HEK293T (cell line): Measurements from ENCODE around the gene FEM1B.

Experiments
- CTCF ChIA-PET: fragments of 350-600 bp; formaldehyde crosslinking; extraction: SDS; loops from one replicate; lab custom pipeline; 2021; ENCODE audit warnings: antibody characterized with exemption, inconsistent platforms; lab: Yijun Ruan, JAX
- POLR2A ChIA-PET: fragments of 350-600 bp; formaldehyde crosslinking; extraction: SDS; loops from one replicate; lab custom pipeline; 2020; ENCODE audit warnings: antibody characterized with exemption, inconsistent platforms; lab: Yijun Ruan, JAX
- DNase-seq: peaks from one replicate; pipeline ENCODE4 v3.0.0; 2012; ENCODE audit warnings: mixed read lengths; ENCODE audit errors: extremely low spot score
- ARNT ChIP-seq: fragments of 450-650 bp; IDR thresholded peaks from 2 replicates; pipeline ENCODE4 v1.6.1; 2017; ENCODE audit warnings: mild to moderate bottlenecking
- BHLHE40 ChIP-seq: fragments of 450-650 bp; IDR thresholded peaks from 2 replicates; pipeline ENCODE4 v1.6.1; 2016; ENCODE audit warnings: mild to moderate bottlenecking, moderate library complexity, borderline replicate concordance
- CTBP1 ChIP-seq: fragments of 450-650 bp; IDR thresholded peaks from 2 replicates; pipeline ENCODE4 v1.6.1; 2016; ENCODE audit warnings: borderline replicate concordance
- ELF4 ChIP-seq: fragments of 450-650 bp; IDR thresholded peaks from 2 replicates; pipeline ENCODE4 v1.6.1; 2017; ENCODE audit warnings: antibody characterized with exemption
- FOXA1 ChIP-seq: fragments of 450-650 bp; IDR thresholded peaks from 2 replicates; pipeline ENCODE4 v1.6.1; 2016; ENCODE audit warnings: mild to moderate bottlenecking
- FOXK2 ChIP-seq: fragments of 450-650 bp; IDR thresholded peaks from 2 replicates; pipeline ENCODE4 v1.6.1; 2016; ENCODE audit warnings: mild to moderate bottlenecking
- FOXM1 ChIP-seq: fragments of 450-650 bp; IDR thresholded peaks from 2 replicates; pipeline ENCODE4 v1.6.1; 2017; ENCODE audit warnings: mild to moderate bottlenecking, borderline replicate concordance
- HDGF ChIP-seq: fragments of 450-650 bp; IDR thresholded peaks from 2 replicates; pipeline ENCODE4 v1.6.1; 2017; ENCODE audit warnings: antibody characterized with exemption, borderline replicate concordance
- L3MBTL2 ChIP-seq: fragments of 450-650 bp; conservative IDR thresholded peaks from 2 replicates; pipeline ENCODE4 v1.6.1; 2016; ENCODE audit warnings: mild to moderate bottlenecking
- LEF1 ChIP-seq: fragments of 450-650 bp; IDR thresholded peaks from 2 replicates; pipeline ENCODE4 v1.6.1; 2017; ENCODE audit warnings: mild to moderate bottlenecking, borderline replicate concordance
- NFRKB ChIP-seq: fragments of 450-650 bp; IDR thresholded peaks from 2 replicates; pipeline ENCODE4 v1.6.1; 2016; ENCODE audit warnings: mild to moderate bottlenecking, moderate library complexity
- PKNOX1 ChIP-seq: fragments of 450-650 bp; IDR thresholded peaks from 2 replicates; pipeline ENCODE4 v1.6.1; 2016
- SP1 ChIP-seq: fragments of 450-650 bp; IDR thresholded peaks from 2 replicates; pipeline ENCODE4 v1.6.1; 2017
- SUZ12 ChIP-seq: fragments of 450-650 bp; IDR thresholded peaks from 2 replicates; pipeline ENCODE4 v1.6.1; 2016; ENCODE audit warnings: mild to moderate bottlenecking
- TARDBP ChIP-seq: fragments of 450-650 bp; IDR thresholded peaks from 2 replicates; pipeline ENCODE4 v1.6.1; 2016
- ZNF384 ChIP-seq: fragments of 450-650 bp; IDR thresholded peaks from 2 replicates; pipeline ENCODE4 v1.6.1; 2016

FEM1B gene

GRCh38 chr15:68278595-68279405 lies 1.3 kb downstream of the FEM1B start:
- DNase-seq: peak; percentile 27
- POLR2A ChIA-PET: interaction anchor here (1.2 to 1.5 kb wide), 2 partner anchors 21 to 69 kb away, joined by 3 to 9 read pairs; no protein-coding TSS in a partner anchor
- CTCF ChIA-PET: interaction anchor here (0.7 kb wide), 1 partner anchor 1102 kb away, joined by 4 read pairs; no protein-coding TSS in a partner anchor
- TF ChIP-seq ZNF384 (no peak), ELF4 (no peak), SUZ12 (no peak), FOXM1 (no peak)

DNA sequence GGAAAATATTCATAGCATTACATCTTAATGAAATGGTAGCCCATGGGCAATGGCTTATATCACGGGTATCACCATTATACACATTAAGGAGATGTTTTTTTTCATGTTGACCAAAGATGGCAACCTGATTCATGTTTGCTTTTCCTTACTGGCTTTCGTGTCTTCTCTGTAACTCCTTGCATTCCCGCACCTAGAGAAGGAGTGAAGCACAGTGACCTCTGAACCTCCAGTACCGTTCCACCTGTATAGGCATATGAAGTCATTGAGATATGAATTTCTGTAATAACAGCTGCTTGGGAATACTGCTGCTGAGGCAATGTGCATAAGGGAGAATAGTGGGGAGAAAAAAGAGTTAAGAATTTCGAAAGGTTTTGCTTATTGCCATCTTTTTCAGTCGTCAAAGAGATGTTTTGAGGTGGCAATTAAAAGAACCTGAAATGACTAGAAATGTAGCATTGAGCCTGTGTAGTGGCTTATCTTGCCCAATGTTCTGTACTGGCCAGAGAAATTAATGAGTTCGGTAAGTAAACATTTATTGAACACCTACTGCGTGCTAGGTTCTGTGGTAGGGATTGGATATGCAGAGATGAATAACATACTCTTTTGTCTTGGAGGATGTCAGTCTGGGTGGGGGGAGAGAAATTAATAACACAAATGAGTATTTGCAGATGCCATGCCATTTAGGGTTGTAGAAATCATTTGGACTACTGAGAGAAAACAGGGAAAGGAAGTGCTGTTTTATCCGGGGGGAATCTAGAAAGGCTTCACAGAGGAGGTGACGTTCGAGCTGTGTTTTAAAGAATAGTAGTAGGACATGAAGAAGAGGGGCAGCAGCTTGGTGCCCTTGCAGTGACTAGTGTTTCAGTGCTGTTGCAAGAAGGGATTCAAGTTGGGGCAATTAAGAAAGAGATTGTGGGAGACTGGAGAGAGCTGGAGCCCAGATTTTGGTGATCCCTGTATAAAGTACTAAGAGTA lies 2.5 kb downstream of the FEM1B start:
- CTCF ChIA-PET: interaction anchor here (0.7 to 1.1 kb wide), 3 partner anchors 19 to 1101 kb away, joined by 4 to 5 read pairs (median 4); no protein-coding TSS in a partner anchor
- no peak for DNase-seq
- TF ChIP-seq ARNT (no peak), PKNOX1 (no peak), TARDBP (no peak), FOXA1 (no peak), L3MBTL2 (no peak), HDGF (no peak), ZNF384 (no peak), LEF1 (no peak; the same call in 1 of the 2 replicates), SP1 (no peak), SUZ12 (no peak), FOXM1 (no peak), CTBP1 (no peak)
- POLR2A ChIA-PET: interaction anchor here (1.0 to 2.0 kb wide), 3 partner anchors 9 to 162 kb away, joined by 3 to 7 read pairs (median 5); no protein-coding TSS in a partner anchor

- ChIA-PET POLR2A (interaction anchor here (1.0 to 2.0 kb wide), 3 partner anchors 10 to 161 kb away, joined by 3 to 7 read pairs (median 5); no protein-coding TSS in a partner anchor), CTCF (interaction anchor here (1.0 to 1.5 kb wide), 3 partner anchors 9 to 28 kb away, joined by 4 to 7 read pairs (median 5); no protein-coding TSS in a partner anchor)
These were observed 3.5 kb downstream of the FEM1B start for GRCh38 chr15:68281008-68281407.

DNA sequence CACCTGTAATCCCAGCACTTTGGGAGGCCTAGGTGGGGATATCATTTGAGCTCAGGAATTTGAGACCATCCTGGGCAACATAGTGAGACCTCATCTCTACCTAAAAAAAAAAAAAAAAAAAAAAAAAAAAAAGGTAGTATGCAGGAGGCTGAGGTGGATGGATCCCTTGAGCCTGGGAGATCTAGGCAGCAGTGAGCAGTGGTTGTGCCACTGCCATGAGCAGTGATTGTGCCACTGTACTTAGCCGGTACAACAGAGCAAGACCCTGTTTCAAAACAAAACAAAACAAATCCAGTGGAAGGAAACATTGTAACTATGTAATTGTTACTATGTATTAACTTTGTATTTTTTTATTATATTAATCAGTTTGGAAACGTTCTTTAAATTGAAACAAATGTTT lies 5.9 kb downstream of the FEM1B start:
- TF ChIP-seq L3MBTL2 (no peak), NFRKB (no peak), PKNOX1 (no peak), FOXK2 (no peak), SP1 (no peak), ELF4 (no peak), FOXA1 (no peak), SUZ12 (no peak), ARNT (no peak), LEF1 (no peak), FOXM1 (no peak), CTBP1 (no peak), TARDBP (no peak), BHLHE40 (no peak), ZNF384 (no peak), HDGF (no peak)
- no peak for DNase-seq
- ChIA-PET POLR2A (no interaction called here), CTCF (no interaction called here)

More at GRCh38 chr15:68281008-68281407, 3.5 kb downstream of the FEM1B start:
- no peak for DNase-seq
- TF ChIP-seq SP1: no peak
- no peak for TF ChIP-seq FOXM1

DNA sequence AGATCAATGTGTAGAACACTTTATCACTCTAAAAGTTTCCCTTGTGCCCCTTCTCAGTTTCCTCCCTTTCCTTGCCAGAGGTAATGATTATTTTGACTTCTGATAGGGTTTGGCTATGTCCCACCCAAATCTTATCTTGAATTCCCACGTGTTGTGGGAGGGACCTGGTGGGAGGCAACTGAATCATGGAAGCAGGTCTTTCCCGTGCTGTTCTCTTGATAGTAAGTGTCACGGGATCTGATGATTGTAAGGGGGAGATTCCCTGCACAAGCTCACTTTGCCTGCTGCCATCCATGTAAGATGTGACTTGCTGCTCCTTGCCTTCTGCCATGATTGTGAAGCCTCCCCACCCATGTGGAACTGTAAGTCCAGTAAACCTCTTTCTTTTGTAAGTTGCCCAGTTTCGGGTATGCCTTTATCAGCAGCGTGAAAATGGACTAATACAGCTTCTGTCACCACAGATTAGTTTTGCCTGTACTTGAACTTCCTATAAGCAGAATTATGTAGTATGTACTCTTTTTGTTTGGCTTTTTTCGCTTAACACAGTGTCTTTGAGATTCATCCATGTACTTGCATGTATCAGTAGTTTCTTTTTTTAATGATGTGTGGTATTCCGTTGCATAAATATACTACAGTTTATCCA lies 7.2 kb downstream of the FEM1B start:
- CTCF ChIA-PET: no interaction called here
- POLR2A ChIA-PET: no interaction called here
- TF ChIP-seq CTBP1 (no peak), HDGF (no peak), BHLHE40 (no peak), NFRKB (no peak), FOXA1 (no peak), LEF1 (no peak), ZNF384 (no peak), SUZ12 (no peak), FOXK2 (no peak), ARNT (no peak), L3MBTL2 (no peak), TARDBP (no peak), PKNOX1 (no peak), FOXM1 (no peak), ELF4 (no peak), SP1 (no peak)
- DNase-seq: no peak
